ENCODE data around the gene PAQR9. TPM values are rescaled to one million over a fixed set of nuclear protein-coding genes. Genes with fewer than 3 reads are reported as not detected.

PAQR9 gene
- total RNA-seq, 1 donor from 2014 or later, result 0.13 TPM

DNA sequence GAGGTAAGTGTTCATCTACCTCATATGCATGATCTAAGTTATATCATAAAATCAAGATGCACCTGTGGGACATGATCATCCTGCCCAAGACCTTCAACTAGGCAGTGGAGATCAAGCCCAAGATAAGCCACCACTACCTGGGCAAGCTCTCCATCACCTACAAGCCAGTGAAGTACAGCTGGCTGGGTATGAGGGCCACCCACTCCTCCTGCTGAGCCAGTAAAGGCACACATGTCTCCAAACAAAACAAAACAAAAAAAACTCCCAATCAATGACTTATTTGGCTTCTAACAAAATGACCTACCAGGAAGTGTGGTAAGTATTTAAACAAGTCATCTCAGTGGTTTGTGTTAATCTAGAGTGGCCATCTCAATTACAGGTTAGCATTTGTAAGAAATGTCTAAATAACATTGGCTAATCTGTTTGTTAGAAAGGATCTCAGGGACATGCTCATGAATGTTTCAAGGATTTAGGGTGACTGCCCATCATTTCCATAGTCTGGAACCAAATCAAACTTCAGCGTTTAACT lies 3.1 kb downstream of the PAQR9 start:
- intact Hi-C loops (cut with DNase I), result no loop called here
- DNase-seq (ENCODE audit: low spot score), result no peak

GRCh38 chr3:142958707-142959106 lies 4.8 kb downstream of the PAQR9 start:
- intact Hi-C loops (cut with DNase I), result no loop called here
- ATAC-seq (no peak), DNase-seq (ENCODE audit: low spot score) (no peak)

More for the DNA sequence above, 3.1 kb downstream of the PAQR9 start:
- ATAC-seq, result no peak

GRCh38 chr3:142953443-142953842 lies 10.0 kb downstream of the PAQR9 start:
- ATAC-seq, result no peak
- intact Hi-C loops (cut with DNase I), result no loop called here
- DNase-seq (ENCODE audit: low spot score), result no peak

DNA sequence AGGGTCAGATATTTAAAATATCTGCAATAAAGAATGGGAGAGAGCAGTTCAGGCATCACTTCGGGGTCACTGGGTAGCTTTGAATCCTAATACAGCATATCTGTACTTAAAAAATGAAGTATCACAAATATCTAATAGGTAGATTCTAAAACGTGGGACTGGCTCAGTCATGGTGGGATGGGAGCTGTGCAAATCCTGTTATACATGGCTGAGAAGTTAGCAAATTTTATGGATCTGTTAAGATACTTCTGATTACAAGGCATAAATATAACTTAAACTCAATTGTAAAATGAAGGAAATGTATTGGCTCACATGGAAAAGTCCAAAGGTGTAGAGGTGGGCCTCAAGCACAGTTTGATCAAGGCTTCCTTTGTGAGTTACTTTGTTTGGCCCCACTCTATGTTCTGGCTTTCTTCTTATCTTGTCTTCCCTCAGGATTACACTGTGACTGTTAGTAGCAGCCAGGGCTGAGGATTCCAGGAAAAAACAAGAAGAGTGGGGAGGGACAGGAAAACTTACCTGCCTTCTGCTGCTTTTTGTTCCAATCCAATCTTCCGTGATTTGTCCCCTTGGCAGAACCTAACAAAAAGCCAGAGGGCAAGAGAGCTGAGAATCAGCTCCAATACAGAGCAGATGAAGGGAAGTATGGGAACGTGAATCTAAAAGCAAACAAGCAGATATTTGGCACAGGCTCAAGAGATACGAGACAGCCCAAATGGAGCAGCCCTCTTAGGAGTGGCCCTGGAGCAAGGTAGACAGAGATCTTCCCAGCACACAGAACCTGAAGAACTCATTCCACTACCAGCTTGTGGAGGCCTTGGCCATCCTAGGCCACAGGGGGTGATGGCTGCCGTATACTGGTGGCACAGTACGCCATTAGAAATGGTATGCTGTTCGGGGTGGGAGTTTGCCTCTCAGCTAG lies 10.9 kb downstream of the PAQR9 start:
- intact Hi-C loops (cut with DNase I), result no loop called here
- ATAC-seq (no peak), DNase-seq (ENCODE audit: low spot score) (no peak)

GRCh38 chr3:142951794-142952193 lies 11.7 kb downstream of the PAQR9 start:
- no peak for ATAC-seq
- no peak for DNase-seq (ENCODE audit: low spot score)
- intact Hi-C loops (cut with DNase I), result no loop called here

- intact Hi-C loops (cut with DNase I), result no loop called here
- DNase-seq (ENCODE audit: low spot score) (no peak), ATAC-seq (no peak)
Observed at GRCh38 chr3:142950972-142951371, 12.5 kb downstream of the PAQR9 start.

GRCh38 chr3:142947799-142948575 lies 15.5 kb downstream of the PAQR9 start:
- DNase-seq (ENCODE audit: low spot score) (no peak), ATAC-seq (no peak)
- intact Hi-C loops (cut with DNase I), result no loop called here

GRCh38 chr3:142947352-142947751 lies 16.1 kb downstream of the PAQR9 start:
- intact Hi-C loops (cut with DNase I), result no loop called here

DNA sequence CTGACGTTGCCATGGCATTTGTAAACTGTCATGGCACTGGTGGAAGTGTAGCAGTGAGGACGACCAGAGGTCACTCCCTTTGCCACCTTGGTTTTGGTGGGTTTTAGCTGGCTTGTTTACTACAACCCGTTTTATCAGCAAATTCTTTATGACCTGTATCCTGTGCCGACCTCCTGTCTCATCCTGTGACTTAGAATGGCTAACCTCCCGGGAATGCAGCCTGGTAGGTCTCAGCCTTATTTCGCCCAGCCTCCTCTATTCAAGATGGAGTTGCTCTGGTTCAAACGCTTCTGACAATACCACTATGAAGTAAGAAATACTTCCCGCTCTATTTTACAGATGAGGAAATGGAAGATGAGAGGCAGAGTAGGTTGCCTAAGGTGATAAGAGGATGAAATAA lies 16.6 kb downstream of the PAQR9 start:
- DNase-seq (ENCODE audit: low spot score) (no peak), ATAC-seq (no peak)
- intact Hi-C loops (cut with DNase I), result no loop called here

More at GRCh38 chr3:142947352-142947751, 16.1 kb downstream of the PAQR9 start:
- DNase-seq (ENCODE audit: low spot score) (no peak), ATAC-seq (no peak)

GRCh38 chr3:142945023-142945422 lies 18.5 kb downstream of the PAQR9 start:
- no peak for DNase-seq (ENCODE audit: low spot score)
- ATAC-seq, result no peak
- intact Hi-C loops (cut with DNase I), result no loop called here

DNA sequence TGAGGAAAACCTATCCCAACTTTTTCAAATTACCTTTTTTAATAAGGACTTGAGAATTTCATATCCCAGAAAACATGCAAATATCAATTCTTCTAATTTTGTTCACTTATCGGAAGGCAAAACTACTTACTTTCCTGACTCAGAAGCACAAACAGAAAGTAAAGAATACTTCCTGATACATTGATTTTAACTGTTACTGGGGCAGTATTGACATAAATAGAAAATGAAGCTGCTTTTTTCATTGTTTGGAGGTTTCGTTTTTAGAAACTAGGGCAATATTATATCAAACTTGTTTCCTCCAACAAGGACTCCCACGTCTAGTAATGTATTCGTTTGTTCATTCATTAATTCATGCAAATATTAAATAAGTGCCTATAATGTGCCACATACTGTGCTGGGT lies 19.1 kb downstream of the PAQR9 start:
- ATAC-seq, result no peak
- DNase-seq (ENCODE audit: low spot score), result no peak
- intact Hi-C loops (cut with DNase I), result no loop called here

DNA sequence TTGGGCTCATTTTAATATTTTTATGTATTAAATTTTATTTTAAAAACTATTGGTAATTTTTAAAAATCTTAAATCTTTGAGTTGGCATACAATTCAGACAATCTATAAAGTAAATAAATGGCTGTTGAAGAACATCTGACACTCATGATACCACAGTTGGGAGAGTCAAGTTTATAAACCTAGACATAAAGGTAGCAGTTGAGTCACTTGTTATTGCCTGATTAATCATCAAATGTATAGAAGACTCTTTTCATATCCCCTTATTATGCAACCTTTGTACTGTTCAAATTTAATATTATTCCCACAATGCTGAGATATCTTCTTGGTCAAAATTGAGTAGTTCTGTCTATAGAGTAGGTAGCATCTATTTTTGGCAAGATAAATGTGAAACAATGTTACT lies 19.6 kb downstream of the PAQR9 start:
- intact Hi-C loops (cut with DNase I), result no loop called here
- DNase-seq (ENCODE audit: low spot score) (no peak), ATAC-seq (no peak)

DNA sequence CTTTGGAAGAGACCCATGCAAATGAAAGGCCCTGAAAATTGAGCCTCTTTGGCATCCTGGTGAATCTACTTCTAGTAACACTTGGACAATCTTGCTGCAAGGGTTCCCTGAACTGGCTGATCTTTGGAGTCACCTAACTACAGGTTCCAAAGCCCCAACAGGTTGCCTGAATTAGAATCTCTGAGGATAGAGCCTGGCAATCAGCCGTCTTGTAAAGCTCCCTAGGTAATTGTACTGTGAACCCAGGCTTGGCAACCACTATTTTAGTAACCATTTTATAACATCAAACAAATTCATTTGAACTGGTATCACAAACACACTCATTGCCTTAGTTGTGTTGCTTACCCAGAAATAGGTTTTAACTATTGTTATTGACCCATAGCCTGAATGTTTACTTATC lies 20.1 kb downstream of the PAQR9 start:
- no peak for DNase-seq (ENCODE audit: low spot score)
- no peak for ATAC-seq
- intact Hi-C loops (cut with DNase I), result no loop called here

DNA sequence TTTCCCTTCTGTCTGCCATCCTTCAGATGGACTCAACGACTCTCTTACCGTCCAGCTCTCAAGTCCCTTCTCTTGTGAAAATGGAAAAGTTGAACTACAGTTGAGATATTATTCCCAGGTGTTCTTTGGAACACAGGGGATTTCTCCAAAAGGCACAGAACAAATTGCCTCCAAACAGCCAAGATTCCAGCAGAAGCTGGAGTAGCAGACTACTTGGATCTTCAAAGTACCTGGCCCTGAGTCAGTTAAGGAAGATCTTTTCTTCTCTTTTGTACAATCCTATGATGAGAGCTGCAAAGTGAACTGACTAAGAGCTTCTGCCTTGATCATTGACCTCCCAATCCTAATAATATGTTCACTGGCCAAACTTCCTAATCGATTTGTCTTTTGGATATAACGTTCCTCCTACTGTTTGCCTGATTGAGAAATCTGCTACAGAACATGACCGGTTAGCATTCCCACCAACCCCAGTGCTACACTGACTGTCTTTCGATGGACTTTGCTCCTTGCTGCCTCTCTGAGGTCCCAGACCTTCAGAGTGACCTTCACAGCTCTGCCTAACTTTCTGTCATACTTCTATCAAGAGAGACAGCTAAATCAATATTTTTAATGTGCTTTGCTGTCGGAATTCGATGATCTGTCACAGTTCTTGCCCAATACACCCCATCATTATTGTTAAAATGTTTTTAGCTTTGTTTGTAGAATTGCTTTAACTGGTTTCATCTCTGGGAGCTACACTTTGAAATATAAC lies 21.9 kb downstream of the PAQR9 start:
- DNase-seq (ENCODE audit: low spot score), result no peak
- no peak for ATAC-seq
- intact Hi-C loops (cut with DNase I), result no loop called here

- DNase-seq (ENCODE audit: low spot score) (no peak), ATAC-seq (no peak)
- intact Hi-C loops (cut with DNase I), result no loop called here
Observed at GRCh38 chr3:142940472-142940871, 23.0 kb downstream of the PAQR9 start.

GRCh38 chr3:142940000-142940399 lies 23.5 kb downstream of the PAQR9 start:
- DNase-seq (ENCODE audit: low spot score) (no peak), ATAC-seq (no peak)
- intact Hi-C loops (cut with DNase I), result no loop called here

DNA sequence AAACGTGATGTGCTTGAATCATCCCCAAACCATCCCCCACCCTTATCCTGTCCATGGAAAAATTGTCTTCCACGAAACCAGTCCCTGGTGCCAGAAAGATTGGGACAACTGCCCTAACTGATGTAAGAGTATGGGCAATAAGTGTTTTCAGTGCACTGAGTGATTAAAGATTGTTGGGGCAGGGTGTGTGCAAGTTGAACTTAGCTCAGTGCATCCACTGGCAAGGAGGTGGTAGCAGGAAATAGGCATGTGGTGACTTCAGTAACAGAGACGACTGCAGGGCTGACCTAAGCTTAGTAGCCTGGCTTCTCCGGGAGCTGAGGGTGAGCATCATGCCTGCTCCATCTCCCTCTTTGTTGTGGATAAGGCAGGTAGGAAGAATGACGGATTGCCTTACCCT lies 27.5 kb downstream of the PAQR9 start:
- intact Hi-C loops (cut with DNase I), result no loop called here
- DNase-seq (ENCODE audit: low spot score) (no peak), ATAC-seq (no peak)

- intact Hi-C loops (cut with DNase I), result no loop called here
- ATAC-seq (no peak), DNase-seq (ENCODE audit: low spot score) (no peak)
Observed at GRCh38 chr3:142934887-142935269, 28.6 kb downstream of the PAQR9 start.

DNA sequence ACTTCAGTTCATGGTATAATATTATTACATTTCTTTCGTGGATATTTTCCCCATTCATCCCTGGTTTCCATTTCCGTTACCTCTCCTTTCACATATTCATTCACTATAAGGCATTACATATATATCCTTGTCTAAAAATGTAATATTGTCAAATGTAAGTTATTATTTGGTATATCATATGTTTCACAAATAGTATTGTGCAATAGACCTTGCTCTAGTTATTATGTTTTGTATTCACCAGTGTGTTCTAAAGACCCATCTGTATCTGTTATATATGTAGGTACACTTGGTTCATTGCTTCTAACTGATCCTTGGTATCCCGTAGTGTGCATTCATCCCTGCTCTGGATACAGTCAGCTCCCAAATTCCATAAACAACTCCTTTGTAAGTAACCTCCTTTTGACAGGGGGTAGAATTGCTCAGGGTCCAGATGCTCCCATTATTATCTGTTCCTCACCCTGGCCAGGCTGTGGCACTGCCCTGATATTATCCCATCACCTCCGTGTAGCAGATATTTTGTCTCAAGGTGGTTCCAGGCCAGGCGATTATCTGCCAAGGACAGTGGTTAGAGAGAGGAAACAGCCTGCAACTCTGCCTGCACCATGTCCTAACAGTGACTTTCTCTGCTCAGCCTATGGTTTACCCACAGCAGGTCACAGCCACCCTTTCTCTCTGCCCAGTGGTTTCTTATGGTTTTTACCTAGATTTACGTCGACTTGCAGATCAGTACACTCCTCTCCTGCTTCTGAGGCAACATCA lies 29.2 kb downstream of the PAQR9 start:
- DNase-seq (ENCODE audit: low spot score) (no peak), ATAC-seq (no peak)
- intact Hi-C loops (cut with DNase I), result no loop called here
